VCaP (cell line): ENCODE results near the gene TACR2.

ENCODE experiments used
- H3K27ac ChIP-seq: fragments of 450-650 bp; 2 replicates; pipeline ENCODE4 v1.5.1; 2017
- TF ChIP-seq, protein P1 (sequence below): fragments of 450-650 bp; conservative IDR thresholded peaks from 2 replicates; pipeline ENCODE4 v1.5.1; 2017; ENCODE audit warnings: mild to moderate bottlenecking, moderate library complexity

TACR2 gene

DNA sequence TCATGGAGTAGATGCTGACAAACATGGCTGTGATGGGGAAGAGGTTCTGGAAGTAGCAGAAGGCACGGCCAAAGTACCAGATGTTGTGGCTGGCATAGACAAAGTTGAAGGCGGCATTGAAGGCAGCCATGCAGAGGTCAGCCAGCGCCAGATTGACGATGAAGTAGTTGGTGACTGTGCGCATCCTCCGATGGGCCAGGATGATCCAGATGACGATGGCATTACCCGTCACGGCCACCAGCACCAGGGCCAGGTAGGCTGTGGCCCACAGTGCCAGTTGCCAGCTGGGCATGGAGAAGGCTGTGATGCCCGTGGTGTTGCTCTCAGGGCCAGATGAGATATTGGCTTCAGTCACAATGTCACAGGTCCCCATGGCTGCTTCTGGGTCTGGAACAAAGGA, 767 bp downstream of the TACR2 start:
- TF ChIP-seq, protein P1, sequence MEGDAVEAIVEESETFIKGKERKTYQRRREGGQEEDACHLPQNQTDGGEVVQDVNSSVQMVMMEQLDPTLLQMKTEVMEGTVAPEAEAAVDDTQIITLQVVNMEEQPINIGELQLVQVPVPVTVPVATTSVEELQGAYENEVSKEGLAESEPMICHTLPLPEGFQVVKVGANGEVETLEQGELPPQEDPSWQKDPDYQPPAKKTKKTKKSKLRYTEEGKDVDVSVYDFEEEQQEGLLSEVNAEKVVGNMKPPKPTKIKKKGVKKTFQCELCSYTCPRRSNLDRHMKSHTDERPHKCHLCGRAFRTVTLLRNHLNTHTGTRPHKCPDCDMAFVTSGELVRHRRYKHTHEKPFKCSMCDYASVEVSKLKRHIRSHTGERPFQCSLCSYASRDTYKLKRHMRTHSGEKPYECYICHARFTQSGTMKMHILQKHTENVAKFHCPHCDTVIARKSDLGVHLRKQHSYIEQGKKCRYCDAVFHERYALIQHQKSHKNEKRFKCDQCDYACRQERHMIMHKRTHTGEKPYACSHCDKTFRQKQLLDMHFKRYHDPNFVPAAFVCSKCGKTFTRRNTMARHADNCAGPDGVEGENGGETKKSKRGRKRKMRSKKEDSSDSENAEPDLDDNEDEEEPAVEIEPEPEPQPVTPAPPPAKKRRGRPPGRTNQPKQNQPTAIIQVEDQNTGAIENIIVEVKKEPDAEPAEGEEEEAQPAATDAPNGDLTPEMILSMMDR, result no peak
- H3K27ac ChIP-seq, result no peak overlapping the region

DNA sequence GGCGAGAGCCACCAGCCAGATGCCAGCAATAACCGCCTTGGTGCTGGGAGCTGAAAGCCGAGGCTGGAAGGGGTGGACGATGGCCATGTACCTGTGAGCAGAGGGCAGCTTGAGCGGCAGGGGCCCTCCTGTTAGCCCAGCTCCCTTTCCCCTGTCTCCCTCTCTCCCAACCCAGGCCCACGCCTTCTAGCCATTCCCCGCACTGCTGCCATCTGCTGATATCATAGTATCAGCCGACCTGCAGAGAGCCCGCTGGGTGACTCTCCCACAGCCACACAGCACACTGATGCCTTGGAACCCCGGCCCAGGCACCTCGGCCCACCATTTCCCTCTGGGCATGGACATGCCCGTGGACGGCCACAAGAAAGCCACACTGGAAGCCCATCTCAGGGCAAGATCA, 1.7 kb downstream of the TACR2 start:
- H3K27ac ChIP-seq, result no peak overlapping the region
- TF ChIP-seq, protein P1, result no peak

DNA sequence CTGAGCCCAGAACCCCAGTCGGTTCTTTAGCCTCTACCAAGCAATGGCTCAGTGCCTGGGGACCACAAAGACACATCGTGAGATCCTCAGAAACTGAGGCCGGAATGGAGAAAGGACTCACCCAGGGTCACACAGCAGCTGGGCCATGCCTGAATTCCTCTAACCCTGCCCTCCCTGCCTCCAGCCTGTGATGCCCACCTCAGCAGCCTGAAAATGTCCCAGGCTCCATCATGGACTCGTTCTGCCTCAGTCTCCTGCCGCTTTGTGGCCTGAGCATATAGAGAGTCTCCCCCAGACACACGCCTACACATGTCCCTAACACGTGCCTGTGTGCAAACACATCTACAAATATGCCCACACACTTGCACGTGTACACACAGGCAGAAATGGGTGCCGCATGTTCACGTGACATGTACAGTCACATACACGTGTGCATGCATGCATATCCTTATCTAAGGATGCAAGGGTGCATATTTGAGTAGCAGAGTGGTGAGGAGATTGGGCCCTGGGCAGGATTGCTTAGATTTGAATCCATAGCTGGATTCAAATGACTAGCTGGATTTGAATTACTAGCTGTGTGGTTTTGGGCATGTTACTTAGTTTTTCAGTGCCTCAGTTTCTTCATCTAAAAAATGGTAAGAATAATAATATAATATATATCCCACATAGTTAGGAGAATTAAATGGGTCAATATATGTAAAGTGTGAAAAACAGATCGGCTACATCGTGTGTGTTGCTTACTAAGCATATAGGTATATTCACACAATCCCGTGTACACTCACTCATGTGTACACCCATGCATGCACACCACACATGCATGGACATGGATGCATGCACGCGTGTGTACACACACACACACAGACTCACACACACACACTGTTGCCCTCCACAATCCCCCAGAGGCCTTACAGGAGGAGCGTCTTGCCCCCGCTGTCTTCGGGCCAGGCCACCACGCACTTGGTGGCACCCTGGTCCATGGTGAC, 2.4 kb downstream of the TACR2 start:
- TF ChIP-seq, protein P1, result no peak

DNA sequence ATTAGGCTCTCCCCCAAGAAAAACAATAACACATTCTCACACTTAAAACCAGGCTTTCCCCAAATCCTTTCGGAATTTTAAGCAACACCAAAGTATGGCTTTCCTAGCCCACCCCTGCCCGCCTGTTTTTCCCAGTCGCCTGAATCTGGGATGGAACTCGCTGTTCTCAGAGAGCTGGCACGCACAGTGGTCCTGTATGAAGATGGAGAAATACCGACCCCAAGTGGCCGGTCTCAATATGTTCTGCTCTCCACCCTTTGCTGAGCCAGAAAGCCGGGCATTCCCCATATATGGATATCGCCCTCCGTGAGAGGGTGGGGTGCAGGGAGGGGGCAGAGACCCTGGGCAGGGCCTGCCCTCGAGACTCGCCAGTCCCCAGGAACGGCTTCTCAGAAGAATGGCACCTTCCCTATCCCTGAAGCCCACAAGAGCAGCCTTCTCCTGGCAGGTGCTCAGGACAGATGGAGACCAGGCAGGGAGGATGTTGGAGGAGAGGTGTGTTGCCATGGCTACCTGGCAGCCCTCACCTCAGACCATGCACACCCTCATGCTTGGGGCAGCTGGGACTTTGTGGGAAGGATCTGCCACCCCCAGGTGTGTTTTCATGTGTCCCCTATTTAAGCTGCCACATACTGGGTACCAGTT, 3.4 kb downstream of the TACR2 start:
- TF ChIP-seq, protein P1, result peak; percentile 60
- no peak overlapping the region for H3K27ac ChIP-seq

More for the DNA sequence above, 2.4 kb downstream of the TACR2 start:
- H3K27ac ChIP-seq, result no peak overlapping the region

DNA sequence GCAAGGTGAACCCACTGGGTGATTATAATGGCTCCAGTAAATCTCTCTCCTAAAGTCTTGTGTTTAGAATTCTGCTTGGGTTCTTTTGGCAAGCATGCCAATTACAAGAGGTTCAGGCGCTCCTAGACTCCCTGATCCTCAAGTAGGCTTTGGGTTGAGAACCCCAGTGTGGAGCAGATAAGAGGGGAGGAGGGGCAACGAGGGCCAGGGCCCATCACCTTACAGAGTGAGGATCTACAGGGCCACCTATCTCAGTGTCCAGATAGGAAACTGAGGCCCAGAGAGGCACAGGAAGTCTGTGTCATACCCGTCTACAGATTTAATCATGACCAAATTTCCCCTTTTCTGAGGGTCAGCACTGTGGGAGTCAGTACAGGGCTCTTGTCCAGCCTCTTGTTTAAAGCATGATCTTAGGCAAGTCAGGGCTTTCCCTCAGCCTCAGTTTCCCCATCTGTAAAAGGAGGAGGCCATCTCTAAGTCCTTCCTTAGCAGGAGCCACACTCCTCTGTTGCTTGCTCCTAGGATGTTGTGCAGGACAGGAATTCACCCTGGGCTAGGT, 4.4 kb downstream of the TACR2 start:
- H3K27ac ChIP-seq, result no peak overlapping the region
- TF ChIP-seq, protein P1, result no peak

DNA sequence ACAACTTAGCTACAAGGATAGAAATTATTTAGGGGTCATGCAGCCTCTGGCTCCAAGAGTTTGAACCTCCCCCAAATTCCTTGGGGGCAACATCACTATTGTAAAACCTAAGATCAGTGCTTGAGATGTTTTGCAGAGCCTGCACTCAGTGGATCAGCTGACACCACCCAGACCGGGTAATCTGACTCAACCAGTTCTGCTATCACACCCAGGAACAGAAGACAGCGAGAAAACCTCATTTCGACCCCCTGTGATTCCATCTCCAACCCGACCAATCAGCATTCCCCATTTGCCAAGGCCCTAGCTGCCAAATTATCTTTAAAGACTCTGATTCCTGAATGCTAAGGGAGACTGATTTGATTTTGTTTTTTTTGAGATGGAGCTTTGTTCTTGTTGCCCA, 5.2 kb downstream of the TACR2 start:
- no peak overlapping the region for H3K27ac ChIP-seq
- TF ChIP-seq, protein P1, result no peak

DNA sequence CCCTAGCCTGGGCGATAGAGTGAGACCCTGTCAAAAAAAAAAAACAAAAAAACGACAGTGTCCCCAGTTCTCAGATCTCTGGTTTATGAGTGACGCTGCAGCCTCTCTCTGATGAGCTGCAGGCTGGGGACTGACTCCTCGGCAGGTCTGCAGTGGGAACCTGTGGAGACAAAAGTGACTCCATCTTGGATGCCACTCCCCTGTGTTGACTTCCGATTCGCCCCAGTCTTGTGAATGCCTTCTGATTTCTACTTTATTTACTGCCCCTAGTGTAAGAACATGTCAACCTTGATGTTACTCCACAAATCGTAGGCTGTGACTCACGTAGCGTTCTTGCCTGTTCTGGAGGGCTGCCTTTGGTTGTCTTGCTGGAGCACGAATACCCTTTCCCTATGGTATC, 6.2 kb downstream of the TACR2 start:
- TF ChIP-seq, protein P1, result no peak
- H3K27ac ChIP-seq, result no peak overlapping the region
